ENCODE data around the gene GIPC2.
"Not testable (repeated sequence)": the region's sequence is repeated elsewhere in the genome, so short reads cannot be mapped to it uniquely, and the experiment has no call there.

The GIPC2 gene, protein sequence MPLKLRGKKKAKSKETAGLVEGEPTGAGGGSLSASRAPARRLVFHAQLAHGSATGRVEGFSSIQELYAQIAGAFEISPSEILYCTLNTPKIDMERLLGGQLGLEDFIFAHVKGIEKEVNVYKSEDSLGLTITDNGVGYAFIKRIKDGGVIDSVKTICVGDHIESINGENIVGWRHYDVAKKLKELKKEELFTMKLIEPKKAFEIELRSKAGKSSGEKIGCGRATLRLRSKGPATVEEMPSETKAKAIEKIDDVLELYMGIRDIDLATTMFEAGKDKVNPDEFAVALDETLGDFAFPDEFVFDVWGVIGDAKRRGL

DNA sequence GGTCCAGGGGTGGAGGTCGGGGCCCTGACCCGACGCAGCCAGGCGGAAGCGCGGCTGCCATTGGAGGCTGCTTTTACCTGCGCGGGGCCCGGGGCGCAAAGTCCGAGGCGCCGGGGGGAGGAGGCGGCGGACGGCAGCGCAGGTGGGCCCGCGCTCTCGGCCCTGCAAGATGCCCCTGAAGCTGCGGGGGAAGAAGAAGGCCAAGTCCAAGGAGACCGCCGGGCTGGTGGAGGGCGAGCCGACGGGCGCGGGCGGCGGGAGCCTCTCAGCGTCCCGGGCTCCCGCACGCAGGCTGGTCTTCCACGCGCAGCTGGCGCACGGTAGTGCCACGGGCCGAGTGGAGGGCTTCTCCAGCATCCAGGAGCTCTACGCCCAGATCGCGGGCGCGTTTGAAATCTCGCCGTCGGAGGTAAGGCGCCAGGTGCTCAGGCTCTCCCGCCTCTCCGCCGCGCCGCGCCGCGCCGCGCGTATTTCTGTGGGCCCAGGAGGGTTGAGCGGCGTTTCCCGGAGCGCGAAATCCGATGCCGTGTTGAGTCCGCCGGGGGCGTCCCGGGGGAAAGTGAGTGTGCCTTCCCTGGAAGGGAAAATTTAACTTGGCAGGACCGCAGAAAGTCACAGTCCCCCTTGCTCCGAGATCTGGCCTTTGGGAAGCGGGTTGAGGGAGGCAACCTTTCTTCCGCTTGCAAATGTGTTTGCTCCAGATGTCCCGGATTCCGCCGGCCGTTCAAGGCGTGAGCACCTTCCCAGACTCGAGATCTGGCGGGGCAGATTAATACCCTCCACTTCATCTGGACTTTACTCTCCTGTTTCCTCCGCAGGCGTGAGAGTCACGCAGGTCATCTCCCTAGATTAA is at the start of gene GIPC2:
Gene GIPC2, plus strand, starts transcription at position 41 of the 853 bp plus-strand sequence. Its CDS starts 129 bp downstream, at position 170.
- H3K36me3 ChIP-seq (ENCODE audit: control insufficient read depth, low read length): no peaks in the 10 kb centered on the region
- peaks cover 28% of the 10 kb centered on the region for H3K27me3 ChIP-seq (ENCODE audit: control insufficient read depth, low read length)
- no peak for TF ChIP-seq EZH2phosphoT487 (IDR thresholded peaks at IDR 0.05; ENCODE audit: borderline replicate concordance, low read length)
- TF ChIP-seq, protein P1, sequence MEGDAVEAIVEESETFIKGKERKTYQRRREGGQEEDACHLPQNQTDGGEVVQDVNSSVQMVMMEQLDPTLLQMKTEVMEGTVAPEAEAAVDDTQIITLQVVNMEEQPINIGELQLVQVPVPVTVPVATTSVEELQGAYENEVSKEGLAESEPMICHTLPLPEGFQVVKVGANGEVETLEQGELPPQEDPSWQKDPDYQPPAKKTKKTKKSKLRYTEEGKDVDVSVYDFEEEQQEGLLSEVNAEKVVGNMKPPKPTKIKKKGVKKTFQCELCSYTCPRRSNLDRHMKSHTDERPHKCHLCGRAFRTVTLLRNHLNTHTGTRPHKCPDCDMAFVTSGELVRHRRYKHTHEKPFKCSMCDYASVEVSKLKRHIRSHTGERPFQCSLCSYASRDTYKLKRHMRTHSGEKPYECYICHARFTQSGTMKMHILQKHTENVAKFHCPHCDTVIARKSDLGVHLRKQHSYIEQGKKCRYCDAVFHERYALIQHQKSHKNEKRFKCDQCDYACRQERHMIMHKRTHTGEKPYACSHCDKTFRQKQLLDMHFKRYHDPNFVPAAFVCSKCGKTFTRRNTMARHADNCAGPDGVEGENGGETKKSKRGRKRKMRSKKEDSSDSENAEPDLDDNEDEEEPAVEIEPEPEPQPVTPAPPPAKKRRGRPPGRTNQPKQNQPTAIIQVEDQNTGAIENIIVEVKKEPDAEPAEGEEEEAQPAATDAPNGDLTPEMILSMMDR (IDR thresholded peaks at IDR 0.05; ENCODE audit: low read depth, low read length, poor library complexity, severe bottlenecking): no peak
- no peaks in the 10 kb centered on the region for H3K4me1 ChIP-seq (ENCODE audit: control insufficient read depth, low read length)
- H4K20me1 ChIP-seq (ENCODE audit: control insufficient read depth, insufficient read depth, low read depth, low read length): no peaks in the 10 kb centered on the region
- no peaks in the 10 kb centered on the region for H3F3A ChIP-seq (ENCODE audit: control insufficient read depth, insufficient read depth)
- no peak within 1 kb of the TSS for H3K27ac ChIP-seq (ENCODE audit: low read depth, low read length)
- H3K9me2 ChIP-seq (replicated peaks; ENCODE audit: control insufficient read depth, low read length): no peaks in the 10 kb centered on the region
- H3K9me3 ChIP-seq (ENCODE audit: control insufficient read depth, insufficient read depth, low read length): no peaks in the 10 kb centered on the region
- no peak within 1 kb of the TSS for H3K4me2 ChIP-seq (ENCODE audit: low read length)
- no peak within 1 kb of the TSS for H3K4me3 ChIP-seq (ENCODE audit: low read length)
- no peaks in the 10 kb centered on the region for H3K79me2 ChIP-seq (ENCODE audit: control insufficient read depth, low read length)

DNA sequence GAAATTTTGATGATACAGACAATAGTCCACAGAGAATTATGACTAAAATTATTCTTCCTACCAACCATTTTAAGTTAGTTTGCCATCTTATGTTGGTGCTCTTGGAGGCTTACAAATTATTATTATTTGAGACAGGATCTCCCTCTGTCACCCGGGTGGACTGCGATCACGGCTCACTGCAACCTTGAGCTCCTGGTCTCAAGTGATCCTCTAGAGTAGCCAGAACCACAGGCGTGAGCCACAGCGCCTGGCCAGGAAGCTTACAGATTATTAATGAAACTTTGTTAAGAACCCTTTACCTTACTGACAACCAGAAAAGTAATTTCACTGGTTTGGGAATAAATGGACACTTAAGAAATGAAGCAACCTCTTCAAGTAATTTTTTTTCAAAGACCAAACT is 49.0 kb upstream of the GIPC2 start:
- Histone ChIP-seq H3K9me3 (ENCODE audit: control insufficient read depth, insufficient read depth, low read length) (no peaks in the 10 kb centered on the region), H3F3A (ENCODE audit: control insufficient read depth, insufficient read depth) (peaks cover 25% of the 10 kb centered on the region; the same call in 1 of the 2 replicates)
- TF ChIP-seq EZH2phosphoT487 (IDR thresholded peaks at IDR 0.05; ENCODE audit: borderline replicate concordance, low read length): no peak
- TF ChIP-seq, protein P1 (IDR thresholded peaks at IDR 0.05; ENCODE audit: low read depth, low read length, poor library complexity, severe bottlenecking): no peak

GRCh38 chr1:78000536-78000935 is 45.2 kb upstream of the GIPC2 start:
- not testable (repeated sequence) for H3K9me2 ChIP-seq (replicated peaks; ENCODE audit: control insufficient read depth, low read length); H3K27me3 ChIP-seq (ENCODE audit: control insufficient read depth, low read length); H3K4me2 ChIP-seq (ENCODE audit: low read length); H3K36me3 ChIP-seq (ENCODE audit: control insufficient read depth, low read length); H3K4me3 ChIP-seq (ENCODE audit: low read length); H3K9me3 ChIP-seq (ENCODE audit: control insufficient read depth, insufficient read depth, low read length); H3K27ac ChIP-seq (ENCODE audit: low read depth, low read length); H3K79me2 ChIP-seq (ENCODE audit: control insufficient read depth, low read length); H4K20me1 ChIP-seq (ENCODE audit: control insufficient read depth, insufficient read depth, low read depth, low read length)
- Histone ChIP-seq H3F3A (ENCODE audit: control insufficient read depth, insufficient read depth) (peaks cover 44% of the 10 kb centered on the region), H3K4me1 (ENCODE audit: control insufficient read depth, low read length) (peaks cover 21% of the 10 kb centered on the region)

More for the DNA sequence above, 49.0 kb upstream of the GIPC2 start:
- Histone ChIP-seq H4K20me1 (ENCODE audit: control insufficient read depth, insufficient read depth, low read depth, low read length) (no peaks in the 10 kb centered on the region), H3K9me2 (replicated peaks; ENCODE audit: control insufficient read depth, low read length) (no peaks in the 10 kb centered on the region), H3K27ac (ENCODE audit: low read depth, low read length) (no peak overlapping the region), H3K4me2 (ENCODE audit: low read length) (no peak overlapping the region), H3K4me1 (ENCODE audit: control insufficient read depth, low read length) (no peaks in the 10 kb centered on the region), H3K4me3 (ENCODE audit: low read length) (no peak overlapping the region), H3K27me3 (ENCODE audit: control insufficient read depth, low read length) (no peaks in the 10 kb centered on the region), H3K79me2 (ENCODE audit: control insufficient read depth, low read length) (peaks cover 9% of the 10 kb centered on the region), H3K36me3 (ENCODE audit: control insufficient read depth, low read length) (peaks cover 10% of the 10 kb centered on the region)
